Measurements from ENCODE around the gene MYL6B. TPM values are rescaled to one million over a fixed set of nuclear protein-coding genes. Genes with fewer than 3 reads are reported as not detected.

MYL6B gene
- total and polyA plus RNA-seq, 2 donors (not counting 1 experiment from before 2014, with no cell fraction given), result 71.7 to 87.7 TPM

- H3K9ac ChIP-seq (ENCODE audit: insufficient read depth, low read length), result no peak overlapping the region
- H3K79me2 ChIP-seq (ENCODE audit: control insufficient read depth, insufficient read depth, low read length), result peaks cover 25% of the 10 kb centered on the region
- no peak for DNase-seq (ENCODE audit: low read depth in 2 of 2)
Observed at GRCh38 chr12:56129942-56130495, 22.4 kb upstream of the MYL6B start.

DNA sequence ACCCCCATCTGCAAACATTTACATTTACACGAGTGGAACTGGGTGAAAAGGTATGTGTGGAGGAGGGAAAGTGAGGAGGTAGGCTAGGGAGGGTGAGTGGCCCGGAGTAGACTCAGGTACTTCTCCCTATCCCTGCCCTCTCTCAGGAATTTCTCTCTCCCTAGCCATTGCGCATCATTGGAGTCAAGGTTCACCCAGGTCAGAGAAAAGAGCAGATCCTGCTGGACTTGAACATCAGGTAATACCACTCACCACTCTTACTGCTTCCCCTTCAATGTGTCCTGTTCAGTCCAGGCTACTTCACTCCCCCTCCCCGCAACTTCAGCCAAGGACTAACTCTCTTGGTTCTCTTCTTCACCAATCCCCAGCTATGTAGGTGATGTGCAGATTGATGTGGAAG is 21.5 kb upstream of the MYL6B start:
- Histone ChIP-seq H3K27ac (ENCODE audit: insufficient read depth, low read length) (no peak overlapping the region), H2AFZ (ENCODE audit: low read length) (no peak overlapping the region), H3K9me3 (ENCODE audit: control insufficient read depth, insufficient read depth, low read depth, low read length) (no peaks in the 10 kb centered on the region), H3K9ac (ENCODE audit: insufficient read depth, low read length) (no peak overlapping the region), H3K4me3 (replicated peaks in 1 of 4; ENCODE audit: control extremely low read depth in 1 of 4, insufficient read depth in 1 of 4, low read depth in 3 of 4, low read length in 4 of 4) (peak overlapping the region in 1 of 4 experiments; percentile 4), H3K4me2 (ENCODE audit: extremely low read depth, insufficient read depth, low read length) (no peak overlapping the region), H3K4me1 (ENCODE audit: control insufficient read depth, extremely low read depth, insufficient read depth, low read length) (peaks cover 11% of the 10 kb centered on the region), H3K79me2 (ENCODE audit: control insufficient read depth, insufficient read depth, low read length) (peaks cover 25% of the 10 kb centered on the region), H4K20me1 (ENCODE audit: control insufficient read depth, extremely low read depth, insufficient read depth, low read length) (no peaks in the 10 kb centered on the region), H3K27me3 (ENCODE audit: control insufficient read depth, insufficient read depth, low read length) (no peaks in the 10 kb centered on the region), H3K36me3 (ENCODE audit: control insufficient read depth, insufficient read depth, low read length) (peaks cover 27% of the 10 kb centered on the region)
- no peak for DNase-seq (ENCODE audit: low read depth in 2 of 2)
- TF ChIP-seq CTCF (conservative IDR thresholded peaks at IDR 0.05 in 1 of 2, IDR thresholded peaks at IDR 0.05 in 1 of 2; ENCODE audit: low read depth in 1 of 2, low read length in 2 of 2) (no peak), EZH2 (IDR thresholded peaks at IDR 0.05; ENCODE audit: low read length, missing control alignments) (no peak)

More at GRCh38 chr12:56129942-56130495, 22.4 kb upstream of the MYL6B start:
- Histone ChIP-seq H3K27me3 (ENCODE audit: control insufficient read depth, insufficient read depth, low read length) (no peaks in the 10 kb centered on the region), H3K4me1 (ENCODE audit: control insufficient read depth, extremely low read depth, insufficient read depth, low read length) (peaks cover 11% of the 10 kb centered on the region), H4K20me1 (ENCODE audit: control insufficient read depth, extremely low read depth, insufficient read depth, low read length) (no peaks in the 10 kb centered on the region), H3K36me3 (ENCODE audit: control insufficient read depth, insufficient read depth, low read length) (peaks cover 25% of the 10 kb centered on the region), H3K9me3 (ENCODE audit: control insufficient read depth, insufficient read depth, low read depth, low read length) (no peaks in the 10 kb centered on the region), H3K4me3 (replicated peaks in 1 of 4; ENCODE audit: control extremely low read depth in 1 of 4, insufficient read depth in 1 of 4, low read depth in 3 of 4, low read length in 4 of 4) (peak overlapping the region; percentile 77 to 97 (median 86)), H3K27ac (ENCODE audit: insufficient read depth, low read length) (no peak overlapping the region), H2AFZ (ENCODE audit: low read length) (no peak overlapping the region), H3K4me2 (ENCODE audit: extremely low read depth, insufficient read depth, low read length) (peak overlapping the region; percentile 92)
- TF ChIP-seq EZH2 (IDR thresholded peaks at IDR 0.05; ENCODE audit: low read length, missing control alignments), result no peak
- no peak for TF ChIP-seq CTCF (conservative IDR thresholded peaks at IDR 0.05 in 1 of 2, IDR thresholded peaks at IDR 0.05 in 1 of 2; ENCODE audit: low read depth in 1 of 2, low read length in 2 of 2)

- no peak for TF ChIP-seq EZH2 (IDR thresholded peaks at IDR 0.05; ENCODE audit: low read length, missing control alignments)
- TF ChIP-seq CTCF (conservative IDR thresholded peaks at IDR 0.05 in 1 of 2, IDR thresholded peaks at IDR 0.05 in 1 of 2; ENCODE audit: low read depth in 1 of 2, low read length in 2 of 2), result no peak
- no peak for DNase-seq (ENCODE audit: low read depth in 2 of 2)
- Histone ChIP-seq H4K20me1 (ENCODE audit: control insufficient read depth, extremely low read depth, insufficient read depth, low read length) (no peaks in the 10 kb centered on the region), H3K36me3 (ENCODE audit: control insufficient read depth, insufficient read depth, low read length) (peaks cover 42% of the 10 kb centered on the region), H3K4me2 (ENCODE audit: extremely low read depth, insufficient read depth, low read length) (no peak overlapping the region), H3K9ac (ENCODE audit: insufficient read depth, low read length) (no peak overlapping the region), H2AFZ (ENCODE audit: low read length) (no peak overlapping the region), H3K27me3 (ENCODE audit: control insufficient read depth, insufficient read depth, low read length) (no peaks in the 10 kb centered on the region), H3K27ac (ENCODE audit: insufficient read depth, low read length) (no peak overlapping the region), H3K4me3 (replicated peaks in 1 of 4; ENCODE audit: control extremely low read depth in 1 of 4, insufficient read depth in 1 of 4, low read depth in 3 of 4, low read length in 4 of 4) (no peak overlapping the region), H3K79me2 (ENCODE audit: control insufficient read depth, insufficient read depth, low read length) (peaks cover 7% of the 10 kb centered on the region), H3K9me3 (ENCODE audit: control insufficient read depth, insufficient read depth, low read depth, low read length) (no peaks in the 10 kb centered on the region), H3K4me1 (ENCODE audit: control insufficient read depth, extremely low read depth, insufficient read depth, low read length) (peaks cover 4% of the 10 kb centered on the region)
Observed at GRCh38 chr12:56134897-56135296, 17.5 kb upstream of the MYL6B start.

All from fibroblast of lung (primary cell).